ENCODE data around the gene HDHD2.
A peak's percentile ranks its signal among the peaks of the same experiment; 100 is the strongest.

The HDHD2 gene

DNA sequence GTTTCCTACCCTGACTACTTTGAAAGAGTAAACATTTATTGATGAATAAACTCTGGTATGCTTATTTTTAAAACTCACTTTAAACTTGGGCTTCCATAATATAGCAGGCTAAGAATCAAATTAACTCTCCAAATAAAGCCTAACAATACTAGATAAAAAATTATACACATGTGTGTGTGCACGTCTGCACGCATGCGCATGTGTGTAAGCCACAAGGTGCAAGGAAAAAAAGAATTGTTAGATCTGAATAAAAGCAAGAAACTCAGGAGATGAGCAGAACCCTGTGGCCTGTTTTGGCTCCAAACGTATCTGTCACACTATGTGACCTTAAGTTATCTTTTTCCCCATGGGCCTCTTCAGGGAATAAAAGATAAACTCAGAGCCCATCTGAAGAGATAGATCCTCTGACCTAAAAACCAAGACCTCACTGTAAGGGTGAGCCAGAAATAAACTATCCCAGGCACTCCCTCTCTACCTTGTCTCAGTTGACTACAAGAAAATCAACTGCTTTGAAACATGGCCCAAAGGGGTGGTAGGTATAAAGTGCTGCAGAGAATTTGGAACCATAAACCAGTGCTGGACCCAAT, 6.3 kb downstream of the HDHD2 start:
- DNase-seq = no peak

DNA sequence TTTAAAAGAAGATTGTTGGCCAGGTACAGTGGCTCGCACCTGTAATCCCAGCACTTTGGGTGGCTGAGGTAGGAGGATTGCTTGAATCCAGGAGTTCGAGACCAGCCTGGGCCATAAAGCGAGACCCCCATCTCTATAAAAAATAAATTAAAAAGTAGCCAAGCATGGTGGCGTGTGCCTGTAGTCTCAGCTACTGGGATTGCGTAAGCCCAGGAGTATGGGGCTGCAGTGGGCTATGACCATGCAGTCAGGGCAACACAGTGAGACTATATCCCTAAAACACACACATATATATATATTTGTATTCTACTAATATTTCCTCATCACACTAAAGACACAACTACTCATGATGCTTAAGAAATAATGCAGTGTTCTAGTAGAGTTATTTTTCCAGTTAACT, 7.1 kb downstream of the HDHD2 start:
- no peak for DNase-seq

DNA sequence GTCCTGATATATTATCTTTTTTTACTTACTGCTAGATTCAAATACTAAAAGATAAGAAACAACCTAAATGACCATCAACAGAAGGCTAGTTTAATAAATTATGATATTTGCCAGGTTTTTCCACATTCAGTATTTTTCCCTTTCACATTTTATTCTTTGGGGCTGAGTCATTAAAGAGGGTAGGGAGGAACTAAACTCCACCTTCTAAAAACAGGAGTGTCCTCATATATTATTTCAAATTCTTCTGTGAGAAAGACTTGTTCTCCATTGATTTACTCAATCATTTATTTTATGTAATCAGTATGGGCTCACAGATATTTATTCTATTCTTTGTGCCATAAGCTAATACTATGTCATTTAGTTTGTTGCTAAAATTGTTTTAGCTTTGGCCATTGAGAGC, 9.0 kb downstream of the HDHD2 start:
- DNase-seq = no peak

DNA sequence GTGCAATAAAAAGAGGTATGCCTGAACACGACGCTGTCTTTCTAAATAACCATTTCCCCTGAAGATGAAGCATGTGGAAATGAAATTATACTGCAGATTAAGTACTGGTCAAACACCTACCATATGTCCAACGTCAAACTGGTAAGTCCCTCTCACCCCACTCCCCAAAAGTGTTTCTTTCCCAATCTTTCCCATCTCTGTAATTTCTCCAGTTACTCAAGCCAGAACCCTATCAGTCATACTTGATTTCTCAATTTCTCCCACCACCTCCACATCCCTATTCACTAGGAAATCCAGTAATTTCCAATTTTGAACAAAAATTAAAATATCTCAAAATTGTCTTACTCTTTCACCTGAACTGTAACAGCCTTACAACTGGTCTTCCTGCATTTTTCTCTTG, 29.2 kb downstream of the HDHD2 start:
- DNase-seq = no peak

DNA sequence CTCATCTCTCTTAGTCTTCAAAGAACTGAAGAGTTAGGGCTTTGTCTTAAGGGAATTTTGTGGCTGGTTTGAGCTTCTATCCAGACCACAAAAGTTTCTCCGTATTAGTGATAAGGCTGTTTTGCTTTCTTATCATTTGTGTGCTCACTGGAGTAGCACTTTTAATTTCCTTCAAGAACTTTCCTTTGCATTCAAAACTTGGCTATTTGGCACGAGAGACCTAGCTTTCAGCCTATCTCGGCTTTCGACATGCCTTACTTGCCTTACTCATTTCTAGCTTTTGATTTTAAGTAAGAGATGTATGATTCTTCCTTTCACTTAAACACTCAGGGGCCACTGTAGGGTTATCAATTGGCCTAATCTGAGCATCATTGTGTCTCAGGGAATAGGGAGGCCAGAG, 29.9 kb downstream of the HDHD2 start:
- DNase-seq = no peak

DNA sequence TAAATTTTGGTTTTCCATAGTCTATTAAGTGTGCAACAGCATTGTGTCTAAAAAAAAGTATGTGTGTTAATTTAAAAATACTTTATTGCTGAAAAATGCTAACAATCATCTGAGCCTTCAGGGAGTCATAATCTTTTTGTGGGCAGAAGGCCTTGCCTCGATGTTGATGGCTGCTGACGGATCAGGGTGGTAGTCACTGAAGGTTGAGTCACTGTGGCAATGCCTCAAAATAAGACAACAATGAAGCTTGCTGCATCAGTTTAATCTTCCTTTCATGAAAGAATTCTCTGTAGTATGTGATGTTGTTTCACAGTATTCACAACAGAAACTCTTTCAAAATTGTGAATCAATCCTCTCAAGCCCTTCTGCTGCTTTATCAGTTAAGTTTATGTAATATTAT, 31.3 kb downstream of the HDHD2 start:
- DNase-seq = no peak

DNA sequence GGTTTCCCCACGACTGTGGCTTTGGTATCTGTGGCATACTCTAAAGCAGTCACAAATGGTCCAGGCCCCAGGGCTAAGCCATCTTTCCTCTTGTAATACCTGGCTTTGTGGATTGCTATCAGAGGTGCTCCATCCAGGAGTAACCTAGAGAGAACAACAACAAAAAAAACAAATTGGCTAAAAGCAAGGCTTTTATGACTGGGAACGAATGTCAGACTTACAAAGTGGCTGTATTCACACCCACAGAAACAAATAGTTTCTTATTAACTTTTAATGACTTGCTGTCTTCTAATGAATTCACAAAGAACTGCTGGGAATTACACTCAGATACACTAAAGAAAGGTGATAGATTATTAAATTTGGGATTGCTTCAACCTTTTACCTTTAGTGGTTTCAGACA, 35.1 kb downstream of the HDHD2 start:
- no peak for DNase-seq

DNA sequence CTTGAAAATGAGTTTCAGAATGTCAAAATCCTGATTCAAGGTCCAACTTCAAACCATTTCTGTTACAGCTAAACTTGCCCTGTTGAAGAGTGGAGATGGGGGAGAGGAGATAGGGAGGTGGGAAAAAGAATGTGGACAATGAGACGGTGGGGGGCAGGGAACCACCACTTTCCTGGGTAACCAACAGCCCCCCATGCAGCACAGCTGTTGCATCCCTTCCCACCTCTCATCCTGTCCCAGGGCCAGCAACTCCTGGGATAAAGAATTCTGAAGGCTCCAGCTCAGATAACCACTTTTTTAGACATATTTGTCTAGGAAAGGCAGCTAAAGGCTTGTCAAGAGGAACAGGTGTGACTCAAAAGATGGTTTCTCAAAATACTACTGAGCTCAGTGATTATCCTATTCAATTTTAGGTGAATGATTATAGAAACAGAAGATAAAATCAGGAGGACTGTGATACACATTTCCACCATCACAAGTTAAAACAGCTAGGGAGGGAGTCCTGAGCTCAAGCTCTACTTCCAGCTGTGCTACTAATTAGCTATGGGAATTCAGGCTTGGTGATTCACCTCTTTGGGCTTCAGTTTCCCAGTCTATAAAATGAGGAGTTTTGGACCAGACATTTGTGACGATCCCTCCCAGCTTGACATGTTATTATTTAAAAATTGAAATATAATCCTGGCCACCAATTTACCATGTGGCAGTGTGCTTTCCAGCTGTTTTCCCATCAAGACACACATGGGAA, 36.3 kb downstream of the HDHD2 start:
- no peak for DNase-seq

DNA sequence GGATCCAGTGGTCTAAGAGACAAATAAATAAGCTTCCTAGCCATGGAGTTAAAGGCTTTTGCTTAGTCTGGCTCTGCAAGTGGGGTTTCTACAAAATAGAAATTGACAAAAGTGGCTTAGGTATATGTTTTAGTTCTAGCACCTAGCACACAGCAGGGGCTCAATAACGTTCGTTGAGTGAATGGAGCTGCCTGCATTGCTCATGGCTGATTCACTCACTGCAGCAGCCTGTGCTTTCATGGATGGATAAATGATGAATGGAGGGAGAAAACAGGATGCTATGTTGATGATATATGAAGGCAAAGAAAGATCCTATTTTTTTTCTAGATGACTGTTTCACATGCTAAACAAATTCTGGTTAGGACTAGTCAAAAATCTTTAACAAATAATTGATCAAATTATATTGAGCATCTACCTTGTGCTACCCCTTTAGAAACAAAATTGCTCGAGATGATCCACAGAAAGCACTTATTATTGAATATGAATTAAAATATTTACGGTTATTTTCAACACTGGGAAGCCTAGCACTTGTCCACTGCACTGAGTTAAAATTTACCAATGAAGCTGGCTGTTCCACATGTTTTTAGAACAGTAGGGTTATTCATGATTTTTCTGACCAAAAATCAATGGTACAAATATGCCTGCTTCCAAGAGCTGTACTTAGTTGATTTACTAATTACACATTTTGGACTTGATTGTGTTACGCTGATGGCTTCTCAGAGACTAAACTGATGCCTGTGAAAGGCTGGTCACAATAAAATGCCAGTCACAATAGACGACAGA, 39.6 kb downstream of the HDHD2 start:
- no peak for DNase-seq

DNA sequence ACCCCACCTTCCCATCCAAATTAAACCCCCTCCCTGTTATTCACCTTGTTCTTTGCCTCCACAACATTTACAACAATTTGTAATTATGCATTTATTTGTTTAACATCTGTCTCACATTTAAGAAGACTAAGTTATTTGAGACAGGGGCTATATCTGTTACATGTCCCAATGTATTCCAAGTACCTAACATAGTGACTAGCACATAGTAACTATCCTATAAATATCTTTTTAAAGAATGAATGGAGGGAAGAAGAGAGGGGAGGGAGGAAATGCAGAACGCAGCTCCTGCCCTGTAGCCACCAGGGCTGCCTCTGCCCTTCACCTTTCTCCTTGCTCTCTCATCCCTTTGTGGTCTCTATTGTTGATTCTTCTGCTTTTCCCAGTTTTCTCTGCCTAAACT, 40.6 kb downstream of the HDHD2 start:
- DNase-seq = no peak

DNA sequence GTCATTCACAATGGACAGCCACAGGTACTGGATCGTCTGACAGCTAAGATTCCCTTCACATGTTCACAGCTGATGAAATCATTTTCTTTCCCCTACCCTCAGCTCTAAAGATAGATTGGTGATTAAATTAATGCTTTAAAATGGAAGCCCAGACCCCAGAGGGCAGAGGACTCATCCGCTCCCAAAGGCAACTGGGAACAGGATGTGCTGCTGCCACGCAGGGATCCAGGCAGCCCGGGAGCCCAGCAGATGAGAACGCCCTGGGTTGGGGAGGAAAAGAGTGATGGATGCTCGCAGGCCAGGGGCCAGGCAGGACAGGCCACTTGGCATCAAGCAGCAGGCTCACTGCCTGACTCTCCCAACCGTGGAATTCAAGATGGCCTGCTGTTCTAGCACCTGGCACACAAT, 41.3 kb downstream of the HDHD2 start:
- DNase-seq = no peak

DNA sequence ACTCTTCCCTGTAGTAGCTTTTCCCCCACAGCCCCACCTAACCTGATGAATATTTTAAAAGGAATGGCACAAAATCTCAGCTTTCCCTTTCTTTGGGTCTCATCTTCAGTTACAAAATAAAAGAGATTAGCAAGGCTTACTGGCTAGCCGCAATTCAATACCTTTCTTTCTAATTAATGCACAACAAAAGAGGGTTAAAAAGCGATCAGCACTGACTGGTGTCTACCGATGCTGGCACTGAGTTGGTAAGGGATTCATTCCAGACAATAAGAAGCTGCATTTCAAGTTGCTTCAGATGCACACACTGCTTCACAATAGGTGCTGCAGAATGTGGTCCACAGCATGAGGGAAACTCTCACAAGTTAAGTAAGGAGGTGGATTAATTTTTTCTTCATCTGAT, 41.9 kb downstream of the HDHD2 start:
- no peak for DNase-seq

DNA sequence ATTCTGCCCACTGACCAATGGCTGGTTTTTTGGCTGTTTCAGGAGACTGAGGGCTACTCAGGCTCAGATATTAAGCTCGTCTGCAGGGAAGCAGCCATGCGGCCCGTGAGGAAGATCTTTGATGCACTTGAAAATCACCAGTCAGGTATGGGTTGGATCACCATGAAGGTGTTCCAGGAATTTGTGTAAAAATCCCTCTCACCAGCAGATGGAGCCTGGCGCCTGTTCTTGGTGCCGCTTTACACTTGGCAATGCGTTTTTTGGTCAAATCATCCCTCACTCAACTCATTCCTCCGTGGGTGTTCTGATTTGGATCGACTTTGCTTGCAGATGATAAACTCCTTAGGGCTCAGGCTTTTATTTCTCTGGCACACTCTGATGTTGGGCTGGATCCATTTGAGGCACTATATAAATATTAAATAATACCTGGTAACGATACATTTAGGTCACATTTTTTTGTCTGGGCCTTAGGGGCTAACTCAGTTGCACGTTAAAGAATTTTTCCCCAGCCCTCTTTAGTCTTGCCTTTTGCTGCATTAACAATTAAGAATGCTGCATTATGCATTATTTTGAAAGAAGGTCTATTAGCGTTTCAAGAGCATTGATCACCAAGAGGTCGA, 50.0 kb downstream of the HDHD2 start:
- DNase-seq = peak; percentile 21

DNA sequence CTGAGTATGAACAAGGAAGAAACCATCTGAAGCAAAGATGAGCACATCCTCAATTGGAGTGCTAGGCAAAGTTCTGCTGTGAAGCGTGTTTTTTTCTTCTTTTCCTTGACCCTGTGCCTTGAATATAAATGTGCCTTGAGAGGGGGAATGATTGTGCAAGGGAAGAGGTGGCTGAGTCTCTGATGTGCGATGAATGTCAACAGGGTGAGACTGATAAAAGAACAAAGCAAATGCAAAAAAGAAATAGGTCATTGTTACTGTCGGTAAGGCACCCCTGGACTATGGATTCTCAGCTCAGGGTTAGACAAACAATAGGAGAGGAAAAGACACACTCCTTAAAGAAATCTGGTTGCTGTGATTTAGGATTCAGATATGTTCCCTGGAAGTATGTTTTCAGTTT, 54.5 kb downstream of the HDHD2 start:
- DNase-seq = no peak

DNA sequence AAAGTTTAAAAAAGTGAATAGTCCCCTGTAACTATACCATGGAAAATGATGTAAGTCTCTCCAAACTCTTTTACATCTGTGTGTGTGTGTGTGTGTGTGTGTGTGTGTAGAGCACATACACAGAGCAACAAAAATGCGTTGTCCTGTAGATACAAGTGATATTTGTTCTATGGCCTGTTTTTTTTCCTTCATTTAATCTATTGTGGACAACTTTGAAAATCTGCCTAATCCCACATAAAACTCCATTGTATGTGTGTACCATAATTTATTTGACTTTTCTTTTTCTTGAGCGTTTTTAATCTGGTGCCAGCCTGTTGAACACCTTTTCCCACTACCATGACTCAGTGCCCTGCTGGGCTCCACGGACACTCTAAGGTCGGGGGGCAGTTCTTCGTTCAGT, 62.6 kb downstream of the HDHD2 start:
- no peak for DNase-seq

DNA sequence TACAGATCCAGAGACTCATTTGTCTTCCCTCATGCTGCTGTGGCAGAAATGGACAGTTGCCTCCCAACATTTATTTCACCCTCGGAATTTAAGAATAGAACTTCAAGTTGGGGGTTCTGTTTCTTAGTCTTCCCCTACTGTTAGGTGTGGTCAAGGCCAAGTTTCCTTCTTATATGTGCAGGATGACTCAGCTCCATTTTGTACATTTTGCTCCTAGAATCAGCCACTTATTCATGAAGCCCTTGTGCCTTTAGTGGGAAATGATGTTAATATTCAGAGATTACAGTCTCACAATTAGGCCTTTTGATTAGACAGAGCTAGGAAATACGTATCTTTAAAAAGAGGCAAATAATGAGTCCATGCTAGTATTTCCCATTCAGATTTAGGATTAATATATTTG, 68.7 kb downstream of the HDHD2 start:
- DNase-seq = no peak

DNA sequence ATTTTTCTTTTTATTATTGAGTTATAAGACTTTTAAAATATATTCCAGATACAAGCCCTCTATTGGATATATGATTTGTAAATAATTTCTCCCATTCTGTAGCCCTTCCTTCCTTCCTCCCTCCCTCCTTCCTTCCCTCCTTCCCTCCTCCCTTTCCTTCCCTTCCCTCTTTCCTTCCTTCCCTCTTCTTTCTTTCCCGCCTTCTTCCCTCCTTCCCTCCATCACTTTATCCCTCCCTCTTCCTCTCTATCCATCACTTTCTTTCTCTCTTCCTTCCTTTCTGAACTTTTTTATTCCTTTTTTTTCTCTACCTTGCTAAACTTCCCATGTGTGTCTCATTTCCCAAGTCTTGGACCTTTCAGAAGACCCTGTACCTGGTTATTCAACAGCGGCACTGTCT, 69.4 kb downstream of the HDHD2 start:
- DNase-seq = no peak

DNA sequence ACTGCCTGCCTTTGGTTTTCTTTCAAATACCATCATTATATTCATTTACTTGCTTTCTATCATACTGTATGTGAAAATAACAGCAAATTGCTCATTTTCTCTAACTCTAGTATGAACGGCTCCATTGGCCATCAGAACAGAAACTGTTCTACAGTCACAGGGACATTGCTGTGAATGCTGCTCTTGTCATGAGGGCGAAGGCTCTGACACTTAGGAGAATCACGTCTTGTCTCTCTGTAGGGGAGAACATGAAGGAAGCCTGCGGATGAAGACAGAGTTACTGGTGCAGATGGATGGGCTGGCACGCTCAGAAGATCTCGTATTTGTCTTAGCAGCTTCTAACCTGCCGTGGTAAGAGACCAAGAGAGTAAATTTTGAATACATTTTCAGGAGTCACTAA, 73.2 kb downstream of the HDHD2 start:
- no peak for DNase-seq

DNA sequence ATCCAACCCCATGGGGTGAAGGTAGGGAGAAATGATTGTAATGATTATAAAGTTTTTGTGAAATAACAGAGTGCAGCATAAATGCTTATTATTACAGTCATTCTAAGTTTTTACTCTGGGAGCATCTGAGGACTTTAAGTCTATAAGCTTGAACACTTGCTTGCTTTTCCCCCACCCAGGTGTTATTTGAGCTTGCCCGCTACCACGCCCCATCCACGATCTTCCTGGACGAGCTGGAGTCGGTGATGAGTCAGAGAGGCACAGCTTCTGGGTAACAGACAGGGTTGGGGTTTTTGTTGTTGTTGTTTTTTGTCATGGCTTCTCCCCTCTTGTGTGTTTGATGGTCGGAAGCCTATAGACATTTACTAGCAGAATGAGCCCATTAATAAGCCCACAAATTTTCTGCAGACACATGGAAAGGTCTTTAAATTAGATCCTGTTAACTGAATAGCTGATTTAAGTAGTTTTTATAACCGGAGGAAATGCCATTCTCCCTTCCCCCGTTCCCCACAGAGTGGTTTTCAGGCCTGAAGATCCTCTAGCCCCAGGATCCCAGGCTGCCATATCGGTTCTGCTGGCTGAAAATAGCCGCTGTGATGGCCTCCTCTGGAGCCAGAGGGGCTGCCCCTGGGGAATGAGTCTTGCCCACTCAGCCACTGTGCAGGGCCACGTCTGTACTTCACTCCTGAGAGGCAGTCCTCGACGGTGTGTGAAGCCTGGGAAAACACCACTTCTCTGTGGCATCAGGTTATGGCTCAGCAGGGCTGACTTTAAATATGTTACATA, 75.0 kb downstream of the HDHD2 start:
- DNase-seq = no peak

DNA sequence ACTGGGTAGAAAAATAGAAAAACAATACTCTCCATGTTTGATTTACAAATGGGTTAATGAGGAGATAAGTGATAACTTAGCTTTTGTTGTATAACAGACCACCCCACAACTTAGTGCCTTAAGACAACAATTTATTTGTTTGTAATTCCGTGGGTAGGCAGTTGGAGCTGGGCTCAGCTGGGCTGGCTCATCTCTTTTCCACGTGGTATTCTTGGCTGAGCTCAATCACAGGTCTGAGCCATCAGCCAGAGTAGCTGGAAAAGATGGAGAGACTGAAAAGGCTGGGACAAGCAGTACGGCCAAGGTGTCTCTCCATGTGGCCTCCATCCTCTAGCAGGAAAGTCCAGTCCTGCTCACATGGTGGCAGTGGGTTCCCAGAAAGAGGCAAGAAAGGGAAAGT, 82.7 kb downstream of the HDHD2 start:
- DNase-seq = no peak

DNA sequence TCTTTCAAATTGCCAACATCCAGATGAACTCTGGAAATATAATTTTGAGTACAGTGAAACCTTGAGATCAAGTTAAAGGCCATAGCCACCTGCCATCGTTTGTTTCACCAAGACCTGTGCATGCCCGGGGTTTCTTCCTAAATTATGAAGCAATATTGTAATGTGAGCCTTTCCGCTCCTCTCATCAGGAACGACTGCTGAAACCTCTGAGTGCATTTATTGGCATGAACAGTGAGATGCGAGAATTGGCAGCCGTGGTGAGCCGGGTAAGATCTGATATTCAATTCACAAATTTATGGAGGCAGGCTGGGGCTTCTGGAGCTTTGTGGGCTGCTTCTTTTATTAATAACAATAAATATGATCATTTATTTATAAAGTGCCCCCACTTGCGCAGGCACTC, 87.2 kb downstream of the HDHD2 start:
- peak; percentile 23 for DNase-seq

DNA sequence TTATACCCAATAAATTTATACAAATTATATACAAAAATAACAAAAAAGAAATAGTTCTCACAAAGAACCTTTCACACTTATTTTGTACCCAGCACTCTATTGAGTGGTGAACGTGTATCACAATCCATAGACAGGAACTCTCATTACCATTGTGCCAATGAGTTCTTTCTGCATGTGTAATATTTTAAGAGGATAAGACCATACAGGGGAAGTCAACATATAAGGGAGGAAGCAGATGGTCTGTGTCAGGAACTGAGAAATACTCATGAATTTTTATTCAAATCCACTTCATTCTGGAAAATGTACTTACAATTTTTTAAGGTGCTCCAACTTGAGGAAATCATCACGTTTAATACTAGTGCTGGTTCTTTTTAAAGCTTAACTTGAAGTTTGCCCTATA, 87.8 kb downstream of the HDHD2 start:
- DNase-seq = no peak

Measured in NCI-H2107 (cell line).